AG08396 (cell line): ENCODE measurements around the gene VSIG10L2.
"Not testable (repeated sequence)": the region's sequence is repeated elsewhere in the genome, so short reads cannot be mapped to it uniquely, and the experiment has no call there.

Experiments
- DNase-seq: peaks from one replicate; pipeline ENCODE4 v3.0.0; 2012; ENCODE audit warnings: low spot score, mixed read lengths

VSIG10L2 gene

DNA sequence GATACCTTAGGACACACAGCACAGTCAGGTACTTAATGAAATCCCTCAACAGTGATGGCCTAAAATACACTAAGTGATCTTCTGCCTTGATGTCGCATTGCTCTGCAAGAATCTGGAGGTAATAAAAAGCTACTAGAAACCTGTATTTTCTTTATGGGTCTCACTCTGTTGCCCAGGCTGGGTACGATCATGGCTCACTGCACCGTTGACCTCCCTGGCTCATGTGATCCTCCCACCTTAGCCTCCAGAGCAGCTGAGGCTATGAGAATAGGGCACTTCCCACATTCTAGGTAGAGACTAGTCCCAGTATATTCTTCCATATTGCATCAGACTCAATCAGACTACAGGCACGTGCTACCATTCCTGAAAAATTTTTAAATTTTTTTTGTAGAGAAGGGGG lies 21.7 kb downstream of the VSIG10L2 start:
- no peak for DNase-seq

DNA sequence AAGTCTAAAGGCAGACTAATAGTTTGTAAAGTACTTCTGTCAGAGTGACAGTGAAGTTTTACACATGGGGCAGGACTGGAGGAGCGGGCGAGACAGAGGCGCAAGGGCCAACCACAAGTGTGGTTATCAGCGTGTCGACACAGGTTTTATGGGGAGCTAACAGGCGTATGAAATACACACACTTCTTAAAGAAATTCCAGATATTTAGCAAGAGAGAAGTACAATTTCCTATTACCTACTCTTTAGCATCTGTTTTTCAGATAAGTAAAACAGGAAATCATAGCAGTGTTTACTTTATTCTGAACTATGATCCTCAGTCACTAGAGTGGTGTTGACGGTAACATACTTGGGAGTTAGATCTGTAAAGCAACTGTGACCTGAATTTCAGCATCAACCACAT lies 22.5 kb downstream of the VSIG10L2 start:
- DNase-seq: no peak

DNA sequence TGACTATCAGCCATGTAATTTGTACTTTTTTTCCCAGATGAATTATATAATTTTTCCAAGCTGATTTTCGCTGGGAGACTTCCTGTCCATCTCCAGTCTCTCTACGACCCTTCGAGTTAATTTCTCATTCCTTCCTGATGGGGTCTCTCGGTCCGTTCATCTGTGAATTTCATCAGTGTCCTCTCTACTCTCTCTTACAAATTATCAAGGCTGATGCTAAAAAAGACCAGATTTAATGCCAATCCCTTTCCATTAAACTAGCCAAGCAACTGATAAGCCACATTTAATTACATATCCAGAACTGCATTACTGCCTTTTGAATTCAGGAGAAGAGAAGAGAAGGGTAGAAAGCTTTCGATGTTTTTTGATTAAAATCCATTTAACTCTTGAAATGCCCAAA lies 25.8 kb downstream of the VSIG10L2 start:
- no peak for DNase-seq

DNA sequence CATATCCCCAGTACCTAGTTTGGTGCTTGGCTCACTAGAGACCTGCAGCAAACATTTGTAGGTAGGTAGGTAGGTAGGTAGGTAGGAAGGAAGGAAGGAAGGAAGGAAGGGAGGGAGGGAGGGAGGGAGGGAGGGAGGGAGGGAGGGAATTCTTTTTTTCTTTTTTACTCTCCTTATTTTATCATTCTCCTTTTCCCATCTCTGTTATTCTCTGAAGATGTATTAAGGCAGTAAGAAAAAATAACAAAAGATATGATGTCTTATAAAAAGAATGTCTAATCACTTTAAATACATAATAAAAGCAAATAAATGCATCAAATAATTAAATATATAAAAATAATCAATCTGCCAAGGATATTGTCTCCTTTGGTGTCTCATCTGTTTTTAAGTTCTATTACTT lies 28.4 kb downstream of the VSIG10L2 start:
- no peak for DNase-seq

DNA sequence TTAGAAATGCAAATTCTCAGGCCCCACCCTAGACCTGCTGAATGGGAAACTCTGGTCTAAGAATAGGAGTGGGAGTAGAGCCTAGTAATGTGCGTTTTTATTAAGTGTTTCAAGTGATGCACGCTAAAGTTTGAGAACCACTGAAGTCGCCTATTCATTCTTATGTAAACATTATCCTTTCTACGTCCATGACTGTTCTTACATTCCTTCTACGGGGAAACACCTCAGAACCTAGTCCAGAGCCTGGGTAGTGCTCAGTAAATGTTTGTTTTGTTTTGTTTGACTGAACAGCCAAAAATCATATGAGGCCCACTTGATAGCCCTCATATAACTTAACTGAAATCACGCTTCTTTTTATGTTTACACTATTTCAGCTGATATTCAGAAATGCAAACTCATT lies 29.8 kb downstream of the VSIG10L2 start:
- DNase-seq: no peak

DNA sequence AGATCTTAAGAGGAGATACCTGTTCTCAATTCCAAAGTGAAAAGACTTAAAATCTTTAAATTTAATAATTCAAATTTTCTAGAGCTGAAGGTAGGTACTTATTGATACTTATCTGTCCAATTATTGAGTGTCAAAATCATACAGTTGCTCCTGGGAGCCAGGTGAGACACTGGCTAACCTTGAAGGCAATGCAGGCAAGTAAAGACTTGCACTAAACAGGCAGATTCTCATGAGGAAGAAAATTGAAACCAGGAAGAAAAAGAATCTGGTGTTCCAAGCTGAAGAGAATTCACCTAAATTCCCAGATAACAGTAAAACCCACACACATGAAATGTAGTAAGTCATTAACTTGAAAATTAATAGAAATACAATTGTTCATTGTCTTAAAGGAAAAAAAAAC lies 30.3 kb downstream of the VSIG10L2 start:
- no peak for DNase-seq

DNA sequence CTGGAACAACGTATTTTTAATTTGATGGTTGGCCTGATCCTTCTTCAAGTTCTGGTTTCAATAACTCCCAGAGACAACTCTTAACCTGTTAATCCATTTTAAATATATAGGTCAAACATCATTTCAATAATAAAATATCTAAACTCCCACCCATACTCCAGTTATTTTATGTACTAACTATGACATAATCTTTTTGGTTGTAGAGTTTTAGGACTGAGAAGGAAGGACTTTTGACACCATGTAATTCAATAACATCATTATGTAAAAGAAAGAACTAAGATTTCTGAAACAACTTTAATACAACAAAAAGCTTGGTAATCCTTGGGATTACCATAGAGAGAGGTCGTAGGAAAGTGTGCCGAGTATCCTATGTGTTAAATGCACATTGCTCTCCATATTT lies 31.5 kb downstream of the VSIG10L2 start:
- no peak for DNase-seq

DNA sequence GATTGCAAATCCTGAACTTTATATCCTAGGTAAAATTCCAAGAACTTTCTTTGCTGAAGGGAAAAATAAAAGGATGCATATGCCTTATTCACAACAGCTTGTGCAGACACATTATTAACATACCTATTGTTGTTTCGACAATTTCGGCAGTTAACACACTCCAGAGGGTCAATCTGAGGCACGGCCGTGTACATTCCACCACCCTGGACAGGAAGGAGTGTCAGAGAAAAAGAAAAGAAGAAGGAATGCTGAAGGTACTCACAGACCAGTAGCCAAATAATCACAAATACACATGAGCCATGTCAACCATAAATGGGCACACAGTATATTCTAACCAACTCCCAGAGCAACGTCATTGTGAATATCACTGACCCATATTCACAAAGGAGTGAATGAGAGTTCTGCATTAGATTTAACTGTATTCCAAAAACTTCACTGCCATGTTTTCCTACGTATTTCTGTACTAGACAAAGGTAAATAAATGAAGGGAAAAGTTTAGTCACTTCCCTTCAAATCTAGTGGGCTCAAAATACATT lies 32.4 kb downstream of the VSIG10L2 start:
- DNase-seq: no peak

DNA sequence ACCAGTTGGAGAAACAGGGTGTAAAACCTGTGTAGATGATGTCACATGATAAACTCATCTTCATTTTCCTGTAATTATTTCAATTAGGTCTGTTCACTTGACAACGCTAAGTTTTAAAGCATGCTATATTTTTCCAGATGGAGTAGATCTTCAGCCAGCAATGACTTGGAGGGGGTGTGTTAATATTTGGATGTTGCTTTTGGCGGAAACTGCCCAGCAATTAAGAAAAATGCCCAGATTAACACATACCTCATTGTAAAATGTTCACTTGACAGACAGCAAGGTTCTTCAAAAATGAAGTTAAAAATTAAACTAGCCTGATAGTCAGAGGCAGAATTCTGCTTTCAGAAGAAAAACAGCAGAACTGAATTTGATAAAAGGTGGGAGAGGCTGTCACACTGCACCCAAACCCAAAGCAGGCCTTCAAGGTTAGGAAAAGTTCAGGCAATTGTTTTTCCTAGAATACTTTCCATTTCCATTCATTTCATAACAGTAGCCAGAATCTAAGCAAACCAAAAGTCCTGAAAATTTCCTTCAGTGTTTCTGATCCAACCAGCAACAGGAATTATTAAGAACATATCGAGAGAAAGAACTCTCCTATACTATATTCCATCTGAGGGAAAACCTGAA lies 33.0 kb downstream of the VSIG10L2 start:
- DNase-seq: no peak

DNA sequence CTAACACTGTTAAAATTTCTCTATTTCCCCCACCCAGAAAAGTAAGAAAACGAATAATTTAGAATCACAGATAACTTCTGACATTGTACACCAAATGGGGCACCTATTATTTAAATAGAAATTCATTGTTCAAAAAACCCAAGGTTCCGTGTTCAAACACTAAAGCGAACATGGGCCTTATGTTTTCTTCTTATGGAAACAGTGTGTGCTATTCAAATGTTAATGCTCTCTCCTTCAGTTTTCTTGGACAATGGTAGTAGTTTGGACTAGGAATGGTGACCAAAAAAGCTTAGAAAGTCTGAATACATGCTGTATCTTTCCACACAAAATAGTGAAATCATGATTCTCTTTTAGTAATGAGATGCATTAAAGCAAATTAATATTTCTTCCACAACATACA lies 33.7 kb downstream of the VSIG10L2 start:
- DNase-seq: no peak

DNA sequence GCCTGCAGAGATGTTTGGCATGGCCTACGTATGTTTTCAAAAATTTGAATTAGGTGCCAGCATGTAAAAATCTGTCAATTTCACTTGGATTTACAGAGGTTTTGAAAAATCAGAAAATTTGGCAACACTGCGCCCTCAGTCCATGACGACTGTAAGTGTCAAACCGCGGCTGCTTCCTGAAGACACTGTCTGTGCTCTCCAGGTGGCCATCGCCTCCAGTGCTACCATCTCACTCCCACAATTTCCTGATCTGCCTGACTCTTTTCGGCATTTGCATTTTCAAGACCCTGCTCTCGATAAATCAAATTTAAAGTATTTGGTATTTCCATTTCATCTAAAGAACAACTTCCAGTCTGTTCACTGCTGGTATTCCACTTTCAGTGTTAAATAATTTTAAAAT lies 34.6 kb downstream of the VSIG10L2 start:
- DNase-seq: no peak

DNA sequence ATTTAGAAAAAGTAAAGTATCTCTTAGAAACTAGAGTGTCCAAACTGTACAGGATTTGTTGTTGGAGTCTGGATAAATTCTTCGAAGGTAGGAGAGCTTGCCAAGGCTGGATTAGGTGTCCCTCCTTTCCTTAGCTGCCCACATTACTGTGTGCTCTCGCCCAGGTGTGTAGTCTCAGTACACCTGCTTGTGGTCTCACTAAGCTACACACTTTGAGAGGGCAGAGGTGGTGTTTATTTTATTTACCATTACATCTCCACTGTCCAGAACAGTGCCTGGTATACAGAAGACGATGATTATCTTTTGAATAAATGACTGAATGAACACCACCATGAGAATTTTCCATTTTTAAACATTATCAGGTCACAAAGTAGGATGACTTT lies 36.5 kb downstream of the VSIG10L2 start:
- no peak for DNase-seq

DNA sequence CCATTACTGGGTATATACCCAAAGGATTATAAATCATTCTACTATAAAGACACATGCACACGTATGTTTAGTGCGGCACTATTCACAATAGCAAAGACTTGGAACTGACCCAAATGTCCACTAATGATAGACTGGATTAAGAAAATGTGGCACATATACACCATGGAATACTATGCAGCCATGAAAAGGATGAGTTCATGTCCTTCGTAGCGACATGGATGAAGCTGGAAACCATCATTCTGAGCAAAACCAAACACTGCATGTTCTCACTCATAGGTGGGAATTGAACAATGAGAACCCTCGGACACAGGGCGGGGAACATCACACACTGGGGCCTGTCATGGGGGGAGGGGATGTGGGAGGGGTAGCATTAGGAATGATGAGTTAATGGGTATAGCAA lies 40.1 kb downstream of the VSIG10L2 start:
- DNase-seq: not testable (repeated sequence)

DNA sequence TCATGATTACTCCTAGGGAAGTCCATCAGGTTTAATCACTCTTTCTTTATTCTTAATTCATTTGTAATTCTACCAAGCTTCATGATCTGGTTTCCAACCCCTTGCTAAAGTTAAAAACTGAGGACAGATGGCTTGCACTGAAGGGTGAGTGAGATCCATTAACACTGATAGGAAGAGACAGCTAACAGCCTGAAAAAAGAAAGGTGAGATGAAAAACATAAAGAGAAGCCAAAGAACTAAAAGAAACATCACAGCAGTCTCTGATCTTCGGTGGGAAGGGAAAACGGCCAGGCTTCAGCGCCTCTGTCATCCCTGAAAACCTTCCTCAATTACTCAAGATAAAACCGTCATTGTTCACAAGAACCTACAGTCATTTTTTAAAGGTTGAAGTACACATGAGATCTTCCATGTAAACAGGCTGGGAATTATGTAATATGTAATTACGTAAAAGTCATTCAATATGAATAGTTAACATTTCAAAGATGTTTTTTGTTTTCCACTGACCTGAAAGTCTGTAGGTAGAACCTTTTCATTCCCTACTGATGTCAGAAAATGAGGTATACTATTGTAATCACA lies 41.3 kb downstream of the VSIG10L2 start:
- DNase-seq: no peak

DNA sequence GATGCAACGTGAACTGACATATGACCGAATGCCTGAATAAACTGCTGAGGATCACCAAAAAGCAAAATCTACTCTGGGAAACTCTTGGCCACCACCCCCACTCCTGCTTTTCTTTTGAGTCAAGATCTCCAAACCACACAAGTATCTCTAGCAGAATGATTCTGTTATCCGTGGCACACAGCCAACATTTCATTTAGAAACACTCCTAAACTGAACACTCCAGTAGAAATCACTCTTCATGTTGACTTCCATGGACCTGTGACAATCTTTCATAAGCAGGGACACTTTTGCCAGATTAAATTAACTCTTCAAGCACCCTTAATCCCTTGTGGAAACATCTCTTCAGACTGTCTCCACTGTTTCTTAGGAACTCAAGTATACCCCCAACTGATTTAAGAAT lies 44.4 kb downstream of the VSIG10L2 start:
- DNase-seq: peak; percentile 16

DNA sequence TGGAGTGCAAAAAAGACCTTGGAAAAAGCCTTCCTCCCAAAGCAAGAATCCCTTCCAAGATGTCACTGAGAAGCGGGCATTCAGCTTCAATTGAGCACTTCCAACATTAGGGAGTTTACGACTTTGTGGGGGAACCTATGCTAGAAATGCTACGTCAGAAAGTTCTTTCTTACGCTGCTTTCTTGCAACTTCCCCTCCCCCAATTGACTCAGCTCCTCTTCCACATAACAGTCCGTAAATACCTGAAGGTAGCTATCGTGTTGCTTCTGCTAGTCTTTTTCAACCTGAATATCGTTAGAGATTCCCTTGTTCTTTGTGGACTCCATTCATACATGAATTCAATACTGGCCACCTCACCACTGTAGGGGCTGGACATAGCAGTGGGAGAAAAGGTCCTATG lies 47.0 kb downstream of the VSIG10L2 start:
- DNase-seq: no peak

DNA sequence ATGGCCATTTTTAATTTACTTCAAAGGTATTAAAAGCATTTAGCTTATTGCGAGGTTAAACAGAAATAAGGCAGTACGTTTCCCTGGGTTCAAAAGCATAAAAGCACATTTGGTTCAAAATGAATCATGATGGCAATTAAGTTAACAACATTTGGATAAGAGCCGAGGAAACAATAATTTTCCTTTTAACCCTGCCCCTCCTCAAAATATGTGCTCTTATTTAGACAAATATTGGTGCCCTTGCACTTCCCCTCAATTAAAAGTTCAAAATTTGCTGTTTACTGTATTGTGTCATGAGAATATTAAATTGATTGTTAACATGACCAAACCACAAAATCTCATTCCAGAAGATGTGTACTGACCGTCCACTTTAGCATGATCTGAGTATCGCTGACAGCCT lies 48.7 kb downstream of the VSIG10L2 start:
- no peak for DNase-seq

DNA sequence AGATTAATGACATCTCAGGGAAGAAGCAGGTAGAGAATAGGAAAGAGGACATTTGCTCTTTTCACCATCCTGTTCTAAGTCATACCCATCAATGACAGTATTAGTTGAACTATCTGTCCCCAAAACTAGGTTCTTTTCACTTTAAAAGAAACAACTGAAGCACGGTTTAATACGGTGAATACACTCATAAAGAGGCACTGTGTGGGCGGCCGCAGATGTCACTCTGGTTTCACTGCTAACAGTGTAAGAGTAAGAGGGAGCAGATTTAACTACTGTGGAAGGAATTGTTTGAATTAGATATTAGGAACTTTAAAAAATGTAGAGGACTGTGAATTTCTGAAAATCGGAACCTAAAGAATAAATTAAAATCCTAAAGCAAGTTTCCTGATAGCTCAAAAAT lies 49.5 kb downstream of the VSIG10L2 start:
- no peak for DNase-seq

DNA sequence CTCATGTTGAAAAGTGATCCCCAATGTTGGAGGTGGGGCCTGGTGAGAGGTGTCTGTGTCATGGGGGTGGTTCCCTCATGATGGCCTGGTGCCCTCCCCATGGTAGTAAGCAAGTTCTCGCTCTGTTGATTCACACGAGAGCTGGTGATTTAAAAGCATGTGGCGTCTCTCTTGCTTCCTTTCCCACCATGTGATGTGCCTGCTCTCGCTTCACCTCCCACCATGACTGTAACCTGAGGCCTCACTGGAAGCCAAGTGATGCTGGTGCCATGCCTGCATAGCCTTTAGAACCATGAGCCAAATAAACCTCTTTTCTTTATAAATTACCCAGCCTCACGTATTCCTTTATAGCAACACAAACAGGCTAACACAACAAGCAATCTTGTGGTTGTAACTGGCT lies 52.4 kb downstream of the VSIG10L2 start:
- DNase-seq: no peak

DNA sequence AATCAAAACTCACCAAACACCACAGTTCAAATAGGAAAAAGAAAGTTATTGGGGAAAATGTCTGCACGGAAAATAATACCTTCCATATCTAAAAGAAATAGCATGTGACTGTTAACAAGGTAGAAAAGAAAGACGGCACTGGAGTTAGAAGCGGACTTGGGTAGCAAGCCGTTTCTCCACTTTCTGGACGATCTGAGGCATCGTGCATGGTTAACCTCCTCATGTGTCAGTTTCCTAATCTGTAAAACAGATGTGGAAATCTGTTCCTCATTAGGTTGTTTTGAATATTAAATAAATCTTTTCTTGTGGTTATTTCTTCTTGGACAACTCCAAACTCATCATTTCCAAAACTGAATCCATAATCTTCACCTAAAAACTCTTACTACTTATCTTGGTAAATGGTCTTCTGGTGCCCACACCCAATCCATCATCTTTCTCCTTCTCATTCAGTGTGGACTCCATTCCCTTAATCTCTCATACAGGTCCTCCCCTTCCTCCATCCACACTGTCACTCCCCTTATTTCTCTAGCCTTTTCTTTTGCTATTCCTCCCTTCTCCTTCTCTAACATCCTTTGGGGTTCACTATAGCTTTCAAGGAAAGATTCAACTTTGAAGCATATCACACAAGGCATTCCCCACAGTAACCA lies 53.5 kb downstream of the VSIG10L2 start:
- DNase-seq: no peak

DNA sequence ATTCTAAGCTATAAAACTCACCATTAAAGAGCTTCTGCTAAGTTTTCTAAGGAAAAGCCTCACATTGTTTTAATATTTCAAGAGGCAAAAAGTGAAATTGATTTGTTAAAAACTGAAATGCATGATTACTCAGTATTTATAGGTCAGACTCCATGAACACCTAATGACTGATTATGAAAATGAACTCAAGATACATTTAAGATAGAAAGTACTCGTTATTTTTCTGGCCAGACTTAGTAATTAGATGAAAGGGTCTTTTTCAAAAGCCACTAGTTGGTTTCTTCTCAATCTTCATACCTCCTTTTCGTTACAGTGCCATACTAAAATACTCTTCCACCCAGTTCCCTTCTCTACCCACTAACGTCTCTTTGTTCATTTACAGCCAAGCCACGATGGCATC lies 56.3 kb downstream of the VSIG10L2 start:
- no peak for DNase-seq
